Measurements from ENCODE around the gene HOXA6. TPM values are rescaled to one million over a fixed set of nuclear protein-coding genes. Genes with fewer than 3 reads are reported as not detected.

HOXA6 gene
- polyA plus RNA-seq, 2 of the 4 experiments (the other 2 are of a cell fraction), result 0.90 to 2.1 TPM

DNA sequence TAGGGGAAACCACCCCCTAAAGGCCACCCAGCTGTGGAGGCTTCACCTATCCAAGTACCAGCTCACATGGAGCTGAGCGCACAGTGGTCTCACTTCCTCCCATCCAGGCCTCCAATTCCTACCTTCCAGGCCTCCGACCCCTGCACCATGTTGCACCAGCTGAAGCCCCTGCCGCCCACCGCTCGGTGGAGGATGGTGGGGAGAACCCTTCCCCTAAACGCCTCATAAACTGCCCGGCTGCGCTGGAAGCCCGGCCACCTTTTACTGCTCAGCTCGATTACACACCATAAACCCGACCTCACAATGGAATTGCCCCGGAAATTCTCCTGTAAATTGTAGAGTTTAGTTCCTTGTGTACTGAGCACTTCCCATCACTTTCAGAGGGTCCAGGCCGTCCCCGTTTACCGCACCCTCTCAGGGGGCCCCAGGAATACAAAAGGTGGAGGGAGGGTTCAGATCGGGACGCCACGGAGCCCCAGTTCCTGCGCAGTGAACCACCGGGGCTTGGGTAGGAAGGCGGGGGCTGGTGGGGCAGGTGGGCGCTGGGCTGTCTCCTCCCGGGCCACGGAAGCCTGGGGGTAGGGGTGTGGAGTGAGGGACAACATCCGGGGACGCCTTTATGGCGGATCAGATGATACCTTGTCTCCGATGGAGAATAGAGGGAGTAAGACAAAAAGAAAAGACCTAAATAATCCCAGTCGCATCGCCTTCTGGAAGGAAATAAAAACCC, 10.3 kb upstream of the HOXA6 start:
- TF ChIP-seq RCOR1 (IDR thresholded peaks at IDR 0.05; ENCODE audit: low read depth, low read length) (no peak), NR3C1 (IDR thresholded peaks at IDR 0.05) (no peak), CTCF (IDR thresholded peaks at IDR 0.05) (no peak), ATOH8 (CRISPR knock-in tag; IDR thresholded peaks at IDR 0.05; ENCODE audit: low read depth) (no peak), MAZ (IDR thresholded peaks at IDR 0.05; ENCODE audit: borderline replicate concordance, low read depth, low read length) (no peak), HOXB13 (CRISPR knock-in tag; IDR thresholded peaks at IDR 0.05; ENCODE audit: low read depth) (no peak), KDM5A (IDR thresholded peaks at IDR 0.05) (no peak), ZNF302 (CRISPR knock-in tag; IDR thresholded peaks at IDR 0.05) (no peak), REST (IDR thresholded peaks at IDR 0.05) (no peak), EP300 (IDR thresholded peaks at IDR 0.05) (no peak), FOSL2 (IDR thresholded peaks at IDR 0.05) (no peak), FOSL2 (CRISPR knock-in tag; IDR thresholded peaks at IDR 0.05) (no peak), SMC3 (IDR thresholded peaks at IDR 0.05) (no peak), ESRRA (IDR thresholded peaks at IDR 0.05; ENCODE audit: borderline replicate concordance, low read length) (no peak), FOXS1 (CRISPR knock-in tag; IDR thresholded peaks at IDR 0.05) (no peak), HDAC2 (IDR thresholded peaks at IDR 0.05) (no peak), BCL3 (IDR thresholded peaks at IDR 0.05) (no peak), EHMT2 (IDR thresholded peaks at IDR 0.05; ENCODE audit: low read depth) (no peak)
- TF ChIP-seq, protein P1, sequence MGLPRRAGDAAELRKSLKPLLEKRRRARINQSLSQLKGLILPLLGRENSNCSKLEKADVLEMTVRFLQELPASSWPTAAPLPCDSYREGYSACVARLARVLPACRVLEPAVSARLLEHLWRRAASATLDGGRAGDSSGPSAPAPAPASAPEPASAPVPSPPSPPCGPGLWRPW (IDR thresholded peaks at IDR 0.05), result no peak
- TF ChIP-seq, protein P2, sequence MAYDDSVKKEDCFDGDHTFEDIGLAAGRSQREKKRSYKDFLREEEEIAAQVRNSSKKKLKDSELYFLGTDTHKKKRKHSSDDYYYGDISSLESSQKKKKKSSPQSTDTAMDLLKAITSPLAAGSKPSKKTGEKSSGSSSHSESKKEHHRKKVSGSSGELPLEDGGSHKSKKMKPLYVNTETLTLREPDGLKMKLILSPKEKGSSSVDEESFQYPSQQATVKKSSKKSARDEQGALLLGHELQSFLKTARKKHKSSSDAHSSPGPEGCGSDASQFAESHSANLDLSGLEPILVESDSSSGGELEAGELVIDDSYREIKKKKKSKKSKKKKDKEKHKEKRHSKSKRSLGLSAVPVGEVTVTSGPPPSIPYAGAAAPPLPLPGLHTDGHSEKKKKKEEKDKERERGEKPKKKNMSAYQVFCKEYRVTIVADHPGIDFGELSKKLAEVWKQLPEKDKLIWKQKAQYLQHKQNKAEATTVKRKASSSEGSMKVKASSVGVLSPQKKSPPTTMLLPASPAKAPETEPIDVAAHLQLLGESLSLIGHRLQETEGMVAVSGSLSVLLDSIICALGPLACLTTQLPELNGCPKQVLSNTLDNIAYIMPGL (CRISPR knock-in tag; IDR thresholded peaks at IDR 0.05; ENCODE audit: borderline replicate concordance), result no peak
- Histone ChIP-seq H3K4me3 (no peak overlapping the region), H3K9me3 (no peaks in the 10 kb centered on the region), H3K4me2 (no peak overlapping the region), H3K4me1 (0 out of 3 replicates have a peak, but pooled peaks cover 3% of the 10 kb centered on the region), H3K27ac (no peak overlapping the region)
- ChIA-PET CTCF (interaction anchor here (0.8 to 3.5 kb wide), 7 partner anchors 8 to 792 kb away, joined by 3 to 32 read pairs (median 9); partner anchors contain the start of genes HOXA5 and HOXA6), POLR2A (interaction anchor here (1.2 kb wide), 1 partner anchor 14 kb away, joined by 7 read pairs; the partner anchor contains the start of gene HOXA5)
- FAIRE-seq (no peak), DNase-seq (ENCODE audit: low read depth in 1 of 2, low spot score in 1 of 2) (no peak), ATAC-seq (no peak)
- WGBS (ENCODE audit: missing lambda C conversion rate), result 96% methylated on average over 23 of the region's 30 CpGs
